ENCODE data around the gene IVNS1ABP. TPM values are rescaled to one million over a fixed set of nuclear protein-coding genes. Genes with fewer than 3 reads are reported as not detected.

The IVNS1ABP gene
- total RNA-seq, 1 donor from 2014 or later = 61.0 TPM

GRCh38 chr1:185267701-185268100, 49.3 kb downstream of the IVNS1ABP start:
- TF ChIP-seq CTCF (IDR thresholded peaks at IDR 0.05) = no peak
- intact Hi-C loops (cut with DNase I) = no loop called here
- Histone ChIP-seq H3K4me1 (no peaks in the 10 kb centered on the region), H3K9me3 (no peaks in the 10 kb centered on the region), H3K4me3 (no peak overlapping the region), H3K27ac (no peak overlapping the region), H3K36me3 (no peaks in the 10 kb centered on the region), H3K27me3 (no peaks in the 10 kb centered on the region)
- DNase-seq (ENCODE audit: low spot score in 2 of 2) = no peak

- TF ChIP-seq CTCF (IDR thresholded peaks at IDR 0.05) = no peak
- intact Hi-C loops (cut with DNase I) = no loop called here
- no peaks in the 10 kb centered on the region for H3K4me1 ChIP-seq
- no peak overlapping the region for H3K4me3 ChIP-seq
- H3K9me3 ChIP-seq = no peaks in the 10 kb centered on the region
- no peak overlapping the region for H3K27ac ChIP-seq
- H3K27me3 ChIP-seq = no peaks in the 10 kb centered on the region
- no peak for DNase-seq (ENCODE audit: low spot score in 2 of 2)
- H3K36me3 ChIP-seq = no peaks in the 10 kb centered on the region
These were observed 49.7 kb downstream of the IVNS1ABP start for GRCh38 chr1:185267301-185267700.

- Histone ChIP-seq H3K27ac (no peak overlapping the region), H3K9me3 (no peaks in the 10 kb centered on the region), H3K4me3 (no peak overlapping the region), H3K36me3 (no peaks in the 10 kb centered on the region), H3K4me1 (no peaks in the 10 kb centered on the region), H3K27me3 (no peaks in the 10 kb centered on the region)
- intact Hi-C loops (cut with DNase I) = no loop called here
- TF ChIP-seq CTCF (IDR thresholded peaks at IDR 0.05) = no peak
- no peak for DNase-seq (ENCODE audit: low spot score in 2 of 2)
These were observed 51.7 kb downstream of the IVNS1ABP start for GRCh38 chr1:185265314-185265713.

GRCh38 chr1:185263780-185264179, 53.3 kb downstream of the IVNS1ABP start:
- Histone ChIP-seq H3K27me3 (no peaks in the 10 kb centered on the region), H3K36me3 (no peaks in the 10 kb centered on the region), H3K9me3 (no peaks in the 10 kb centered on the region), H3K27ac (no peak overlapping the region), H3K4me1 (no peaks in the 10 kb centered on the region), H3K4me3 (no peak overlapping the region)
- intact Hi-C loops (cut with DNase I) = no loop called here
- TF ChIP-seq CTCF (IDR thresholded peaks at IDR 0.05) = no peak
- no peak for DNase-seq (ENCODE audit: low spot score in 2 of 2)

GRCh38 chr1:185263292-185263691, 53.8 kb downstream of the IVNS1ABP start:
- Histone ChIP-seq H3K9me3 (no peaks in the 10 kb centered on the region), H3K27ac (no peak overlapping the region), H3K4me3 (no peak overlapping the region), H3K36me3 (no peaks in the 10 kb centered on the region), H3K27me3 (no peaks in the 10 kb centered on the region), H3K4me1 (no peaks in the 10 kb centered on the region)
- intact Hi-C loops (cut with DNase I) = no loop called here
- TF ChIP-seq CTCF (IDR thresholded peaks at IDR 0.05) = no peak
- DNase-seq (ENCODE audit: low spot score in 2 of 2) = no peak

- Histone ChIP-seq H3K9me3 (no peaks in the 10 kb centered on the region), H3K27me3 (no peaks in the 10 kb centered on the region), H3K27ac (no peak overlapping the region), H3K4me1 (no peaks in the 10 kb centered on the region), H3K36me3 (no peaks in the 10 kb centered on the region), H3K4me3 (no peak overlapping the region)
- DNase-seq (ENCODE audit: low spot score in 2 of 2) = no peak
- TF ChIP-seq CTCF (IDR thresholded peaks at IDR 0.05) = no peak
- intact Hi-C loops (cut with DNase I) = no loop called here
These were observed 54.9 kb downstream of the IVNS1ABP start for GRCh38 chr1:185262151-185262550.

All from ascending aorta (tissue), 2 donors.